Keratinocyte (primary cell): ENCODE data around the gene PRAMEF27. TPM values are rescaled to one million over a fixed set of nuclear protein-coding genes. Genes with fewer than 3 reads are reported as not detected.
"Not testable (repeated sequence)": the region's sequence is repeated elsewhere in the genome, so short reads cannot be mapped to it uniquely, and the experiment has no call there.

Experiments used
- DNase-seq: peaks from one replicate; pipeline ENCODE4 v3.0.0-alpha.2; 2011; ENCODE audit warnings: low read depth, missing footprints, low spot score
- FAIRE-seq: peaks from 2 replicates; lab custom pipeline; 2011; peaks lifted over from hg19 to GRCh38; lab: Jason Lieb, UNC
- H2AFZ ChIP-seq: 2 replicates; pipeline ENCODE4 v1.6.0; 2012; ENCODE audit warnings: low read length, control low read depth, inconsistent platforms; ENCODE audit not compliant: control insufficient read depth
- H3K27ac ChIP-seq: 2 replicates; pipeline ENCODE4 v1.5.1; 2011; ENCODE audit warnings: low read length; ENCODE audit not compliant: control insufficient read depth, insufficient read depth
- H3K27me3 ChIP-seq: 3 replicates; pipeline ENCODE4 v1.6.0; 2011; ENCODE audit warnings: low read length; ENCODE audit not compliant: control insufficient read depth, insufficient read depth; ENCODE audit errors: extremely low read depth
- H3K36me3 ChIP-seq, 2 experiments: 2 replicates in 1 of 2; 3 replicates in 1 of 2; pipeline ENCODE4 v1.5.1; 2011; ENCODE audit warnings: low read length in 2 of 2, mild to moderate bottlenecking in 1 of 2; ENCODE audit not compliant: control insufficient read depth in 2 of 2, insufficient read depth in 2 of 2; ENCODE audit errors: extremely low read depth in 1 of 2
- H3K4me1 ChIP-seq: 3 replicates; pipeline ENCODE4 v1.5.1; 2011; ENCODE audit warnings: low read length; ENCODE audit not compliant: control insufficient read depth, insufficient read depth; ENCODE audit errors: extremely low read depth
- H3K4me2 ChIP-seq: 3 replicates; pipeline ENCODE4 v1.6.0; 2011; ENCODE audit warnings: low read depth, low read length; ENCODE audit not compliant: control insufficient read depth, insufficient read depth; ENCODE audit errors: extremely low read depth
- H3K4me3 ChIP-seq, 3 experiments: fragments of 200-600 bp in 1 of 3; sonication (generic) in 1 of 3; 2 replicates in 2 of 3; 3 replicates in 1 of 3; pipeline ENCODE4 v1.5.1; 2011 to 2016; ENCODE audit warnings: low read length in 3 of 3, mild to moderate bottlenecking in 3 of 3, control low read depth in 2 of 3, inconsistent platforms in 1 of 3, low read depth in 1 of 3, mixed read lengths in 1 of 3, mixed run types in 1 of 3, moderate library complexity in 1 of 3; ENCODE audit not compliant: control insufficient read depth in 2 of 3, insufficient read depth in 2 of 3; ENCODE audit errors: extremely low read depth in 1 of 3
- H3K79me2 ChIP-seq: 2 replicates; pipeline ENCODE4 v1.6.0; 2012; ENCODE audit warnings: low read length; ENCODE audit not compliant: control insufficient read depth, insufficient read depth
- H3K9ac ChIP-seq: 3 replicates; pipeline ENCODE4 v1.6.0; 2011; ENCODE audit warnings: low read length; ENCODE audit not compliant: control insufficient read depth, insufficient read depth; ENCODE audit errors: extremely low read depth
- H3K9me1 ChIP-seq: 3 replicates; pipeline ENCODE4 v1.6.0; 2011; ENCODE audit warnings: low read length; ENCODE audit not compliant: control insufficient read depth, insufficient read depth; ENCODE audit errors: extremely low read depth
- H3K9me3 ChIP-seq: 2 replicates; pipeline ENCODE4 v1.5.1; 2012; ENCODE audit warnings: low read depth, low read length; ENCODE audit not compliant: control insufficient read depth
- H4K20me1 ChIP-seq: 3 replicates; pipeline ENCODE4 v1.6.0; 2011; ENCODE audit warnings: low read length; ENCODE audit not compliant: control insufficient read depth, insufficient read depth; ENCODE audit errors: extremely low read depth
- dilution Hi-C: fragments of 300-500 bp; cut with MboI; formaldehyde crosslinking; loops from one replicate; pipeline ENCODE4 v1.7.0; 2020; ENCODE audit warnings: low sequenced_read_pairs; ENCODE audit not compliant: extremely low pct_ligation_motif_present
- polyA plus RNA-seq, 5 experiments: library from polyadenylated mRNA; depleted of rRNA in 3 of 5; stranded (reverse) in 3 of 5; stranded (forward) in 1 of 5; unstranded in 1 of 5; fragments of >200 nt; gene quantifications; 1 replicate in 1 of 5; 2 replicates in 3 of 5; 3 replicates in 1 of 5; pipeline versions ENCODE4 v1.2.1 to v1.2.3, GENCODE V29; 2011 to 2012; ENCODE audit warnings: missing spikeins in 2 of 5, low read depth in 1 of 5, low replicate concordance in 1 of 5

PRAMEF27 gene
- polyA plus RNA-seq, 1 donor (not counting 4 experiments of a cell fraction or from before 2014, with no cell fraction given) = not detected

GRCh38 chr1:13005732-13006131, 50.6 kb downstream of the PRAMEF27 start:
- dilution Hi-C loops, H3K9ac ChIP-seq, H3K36me3 ChIP-seq, H3K4me3 ChIP-seq, H3K9me1 ChIP-seq, H2AFZ ChIP-seq, FAIRE-seq, H3K4me2 ChIP-seq, H3K9me3 ChIP-seq, H3K27me3 ChIP-seq, H3K4me1 ChIP-seq, DNase-seq, H3K27ac ChIP-seq, H4K20me1 ChIP-seq, H3K79me2 ChIP-seq: not testable (repeated sequence)

Other genes starting within 250 kb of the PRAMEF27 start
- gene PRAMEF11, start 225.2 kb downstream of the PRAMEF27 start, polyA plus RNA-seq = not detected in 3 replicates
- gene HNRNPCL1, start 207.9 kb downstream of the PRAMEF27 start, polyA plus RNA-seq = not detected in 3 replicates
- not detected in 3 replicates for gene PRAMEF2, start 199.5 kb downstream of the PRAMEF27 start, polyA plus RNA-seq
- not detected in 3 replicates for gene PRAMEF4, start 170.4 kb downstream of the PRAMEF27 start, polyA plus RNA-seq
- not detected in 3 replicates for gene PRAMEF10, start 158.3 kb downstream of the PRAMEF27 start, polyA plus RNA-seq
- gene PRAMEF7, start 140.0 kb downstream of the PRAMEF27 start, polyA plus RNA-seq = not detected in 3 replicates
- gene PRAMEF6, start 109.0 kb downstream of the PRAMEF27 start, polyA plus RNA-seq = not detected in 3 replicates
- not detected in 3 replicates for gene HNRNPCL3, start 4.2 kb upstream of the PRAMEF27 start, polyA plus RNA-seq
- not detected in 3 replicates for gene PRAMEF25, start 14.2 kb upstream of the PRAMEF27 start, polyA plus RNA-seq
- gene HNRNPCL2, start 60.3 kb upstream of the PRAMEF27 start, polyA plus RNA-seq = not detected in 3 replicates
- gene PRAMEF26, start 99.4 kb upstream of the PRAMEF27 start, polyA plus RNA-seq = not detected in 3 replicates
- not detected in 3 replicates for gene HNRNPCL4, start 109.1 kb upstream of the PRAMEF27 start, polyA plus RNA-seq
- gene PRAMEF9, start 115.3 kb upstream of the PRAMEF27 start, polyA plus RNA-seq = not detected in 3 replicates
- not detected in 3 replicates for gene PRAMEF13, start 144.8 kb upstream of the PRAMEF27 start, polyA plus RNA-seq
- not detected in 3 replicates for gene PRAMEF18, start 169.6 kb upstream of the PRAMEF27 start, polyA plus RNA-seq
- gene PRAMEF5, start 197.6 kb upstream of the PRAMEF27 start, polyA plus RNA-seq = not detected in 3 replicates
- gene PRAMEF8, start 228.6 kb upstream of the PRAMEF27 start, polyA plus RNA-seq = not detected in 3 replicates
- not detected in 3 replicates for gene PRAMEF33, start 247.0 kb upstream of the PRAMEF27 start, polyA plus RNA-seq